Glutamatergic neuron (in vitro differentiated cells): Measurements from ENCODE around the gene ARHGEF33. TPM values are rescaled to one million over a fixed set of nuclear protein-coding genes. Genes with fewer than 3 reads are reported as not detected.

Experiments used
- DNase-seq: peaks from one replicate; pipeline ENCODE4 v3.0.0; 2022
- H3K27ac Mint-ChIP-seq: one replicate; pipeline ENCODE4 v1.8.0; 2020; ENCODE audit warnings: mild to moderate bottlenecking, mixed read lengths, inconsistent platforms; ENCODE audit not compliant: unreplicated experiment
- H3K27me3 Mint-ChIP-seq: one replicate; pipeline ENCODE4 v1.8.0; 2020; ENCODE audit warnings: mild to moderate bottlenecking, moderate library complexity, mixed read lengths, inconsistent platforms; ENCODE audit not compliant: unreplicated experiment
- H3K36me3 Mint-ChIP-seq: one replicate; pipeline ENCODE4 v1.8.0; 2020; ENCODE audit warnings: mild to moderate bottlenecking, mixed read lengths, inconsistent platforms; ENCODE audit not compliant: unreplicated experiment
- H3K4me1 Mint-ChIP-seq: one replicate; pipeline ENCODE4 v1.8.0; 2020; ENCODE audit warnings: mild to moderate bottlenecking, low read depth, mixed read lengths, inconsistent platforms; ENCODE audit not compliant: unreplicated experiment
- H3K4me3 Mint-ChIP-seq: one replicate; pipeline ENCODE4 v1.8.0; 2020; ENCODE audit warnings: mild to moderate bottlenecking, mixed read lengths, inconsistent platforms; ENCODE audit not compliant: unreplicated experiment
- H3K9me3 Mint-ChIP-seq: one replicate; pipeline ENCODE4 v1.8.0; 2020; ENCODE audit warnings: mild to moderate bottlenecking, moderate library complexity, mixed read lengths, inconsistent platforms; ENCODE audit not compliant: unreplicated experiment
- CTCF ChIP-seq: fragments of 200-600 bp; sonication (generic); IDR thresholded peaks from one replicate; pipeline ENCODE4 v1.5.0; 2021; ENCODE audit not compliant: partially characterized antibody, unreplicated experiment
- total RNA-seq: library from RNA; stranded (reverse); fragmentation: NEBNext Ultra II Directional; extraction: Animal tissue kit (Norgen Biotek cat#: 25700); gene quantifications from one replicate; pipeline ENCODE4 v1.2.1, GENCODE V29; 2021; ENCODE audit not compliant: unreplicated experiment

ARHGEF33 gene
- total RNA-seq, 1 donor from 2014 or later: 1.1 TPM

GRCh38 chr2:38876407-38876806 lies 13.3 kb upstream of the ARHGEF33 start:
- no peak for DNase-seq
- H3K9me3 Mint-ChIP-seq: no peaks in the 10 kb centered on the region
- peaks cover 10% of the 10 kb centered on the region for H3K4me1 Mint-ChIP-seq
- H3K4me3 Mint-ChIP-seq: peak overlapping the region; percentile 97
- H3K27me3 Mint-ChIP-seq: peaks cover 2% of the 10 kb centered on the region
- no peak for TF ChIP-seq CTCF
- peaks cover 11% of the 10 kb centered on the region for H3K36me3 Mint-ChIP-seq
- H3K27ac Mint-ChIP-seq: no peak overlapping the region

- no peak overlapping the region for H3K4me3 Mint-ChIP-seq
- H3K9me3 Mint-ChIP-seq: no peaks in the 10 kb centered on the region
- no peaks in the 10 kb centered on the region for H3K4me1 Mint-ChIP-seq
- H3K27me3 Mint-ChIP-seq: no peaks in the 10 kb centered on the region
- no peaks in the 10 kb centered on the region for H3K36me3 Mint-ChIP-seq
- TF ChIP-seq CTCF: no peak
- H3K27ac Mint-ChIP-seq: no peak overlapping the region
- DNase-seq: no peak
Observed at GRCh38 chr2:38886063-38886462, 3.6 kb upstream of the ARHGEF33 start.

GRCh38 chr2:38887347-38887746 lies 2.3 kb upstream of the ARHGEF33 start:
- TF ChIP-seq CTCF: no peak
- H3K4me1 Mint-ChIP-seq: no peaks in the 10 kb centered on the region
- no peak for DNase-seq
- H3K9me3 Mint-ChIP-seq: no peaks in the 10 kb centered on the region
- H3K4me3 Mint-ChIP-seq: no peak overlapping the region
- no peak overlapping the region for H3K27ac Mint-ChIP-seq
- H3K36me3 Mint-ChIP-seq: no peaks in the 10 kb centered on the region
- H3K27me3 Mint-ChIP-seq: no peaks in the 10 kb centered on the region

GRCh38 chr2:38887902-38888554 lies 1.6 kb upstream of the ARHGEF33 start:
- TF ChIP-seq CTCF: no peak
- no peaks in the 10 kb centered on the region for H3K9me3 Mint-ChIP-seq
- DNase-seq: no peak
- no peaks in the 10 kb centered on the region for H3K4me1 Mint-ChIP-seq
- no peaks in the 10 kb centered on the region for H3K36me3 Mint-ChIP-seq
- no peak overlapping the region for H3K27ac Mint-ChIP-seq
- no peak overlapping the region for H3K4me3 Mint-ChIP-seq
- H3K27me3 Mint-ChIP-seq: no peaks in the 10 kb centered on the region

- Mint-ChIP-seq H3K9me3 (no peaks in the 10 kb centered on the region), H3K4me3 (no peak overlapping the region), H3K27me3 (no peaks in the 10 kb centered on the region), H3K27ac (no peak overlapping the region), H3K36me3 (no peaks in the 10 kb centered on the region), H3K4me1 (no peaks in the 10 kb centered on the region)
- no peak for DNase-seq
- no peak for TF ChIP-seq CTCF
Observed at GRCh38 chr2:38889045-38889444, 630 bp upstream of the ARHGEF33 start.
